GM23338 (cell line): ENCODE results near the gene SORD.

ENCODE experiments used
- POLR2AphosphoS5 ChIP-seq: IDR thresholded peaks from 2 replicates; pipeline ENCODE4 v1.6.1; 2016; ENCODE audit warnings: antibody characterized with exemption, low read depth
- TF ChIP-seq, protein P1 (sequence below), 2 experiments: fragments of 200-600 bp in 1 of 2; sonication (generic) in 1 of 2; conservative IDR thresholded peaks; 2 replicates each; pipeline versions ENCODE4 v1.5.1 to v1.6.1; 2016 to 2017; ENCODE audit warnings: antibody characterized with exemption in 2 of 2, low read depth in 2 of 2, mild to moderate bottlenecking in 2 of 2, moderate library complexity in 1 of 2

DNA sequence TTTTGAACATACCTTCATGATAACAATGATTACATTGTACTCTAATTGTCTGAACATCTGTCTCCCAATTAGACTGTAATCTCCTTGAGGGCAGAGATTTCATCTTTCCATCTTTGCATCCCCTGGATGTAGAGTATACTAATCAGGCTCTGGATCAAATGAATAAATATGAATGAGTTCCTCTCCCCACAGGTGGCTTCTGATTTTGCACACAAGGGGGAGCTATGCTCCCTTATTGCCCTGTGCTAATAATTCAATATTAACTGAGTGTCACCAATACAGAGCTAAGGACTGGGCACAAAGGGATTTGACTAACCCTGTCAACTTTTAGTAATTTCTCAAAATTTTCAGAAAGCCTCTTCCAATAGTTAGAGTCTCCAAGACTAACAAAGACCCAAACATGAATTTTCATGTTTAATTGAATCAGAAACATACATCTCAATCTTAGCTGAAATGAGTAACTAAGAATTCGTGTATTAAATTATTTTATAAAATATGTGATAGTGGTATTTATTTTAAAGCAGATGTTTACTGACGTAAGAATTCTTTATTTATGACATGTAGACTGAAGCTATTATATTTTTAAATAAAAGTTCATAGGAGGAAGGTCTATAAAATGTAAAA lies 103.7 kb downstream of the SORD start:
- TF ChIP-seq, protein P1, sequence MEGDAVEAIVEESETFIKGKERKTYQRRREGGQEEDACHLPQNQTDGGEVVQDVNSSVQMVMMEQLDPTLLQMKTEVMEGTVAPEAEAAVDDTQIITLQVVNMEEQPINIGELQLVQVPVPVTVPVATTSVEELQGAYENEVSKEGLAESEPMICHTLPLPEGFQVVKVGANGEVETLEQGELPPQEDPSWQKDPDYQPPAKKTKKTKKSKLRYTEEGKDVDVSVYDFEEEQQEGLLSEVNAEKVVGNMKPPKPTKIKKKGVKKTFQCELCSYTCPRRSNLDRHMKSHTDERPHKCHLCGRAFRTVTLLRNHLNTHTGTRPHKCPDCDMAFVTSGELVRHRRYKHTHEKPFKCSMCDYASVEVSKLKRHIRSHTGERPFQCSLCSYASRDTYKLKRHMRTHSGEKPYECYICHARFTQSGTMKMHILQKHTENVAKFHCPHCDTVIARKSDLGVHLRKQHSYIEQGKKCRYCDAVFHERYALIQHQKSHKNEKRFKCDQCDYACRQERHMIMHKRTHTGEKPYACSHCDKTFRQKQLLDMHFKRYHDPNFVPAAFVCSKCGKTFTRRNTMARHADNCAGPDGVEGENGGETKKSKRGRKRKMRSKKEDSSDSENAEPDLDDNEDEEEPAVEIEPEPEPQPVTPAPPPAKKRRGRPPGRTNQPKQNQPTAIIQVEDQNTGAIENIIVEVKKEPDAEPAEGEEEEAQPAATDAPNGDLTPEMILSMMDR (conservative IDR thresholded peaks at IDR 0.05; ENCODE audit: low read depth in 2 of 2) = peak; percentile 68 to 82
- no peak for TF ChIP-seq POLR2AphosphoS5
